DND-41 (cell line): Measurements from ENCODE around the gene FEM1C.

ENCODE experiments used
- EZH2 ChIP-seq: IDR thresholded peaks from 3 replicates; pipeline ENCODE4 v1.6.1; 2012; ENCODE audit warnings: borderline replicate concordance, low read depth, mild to moderate bottlenecking, moderate library complexity, low read length, inconsistent platforms; ENCODE audit not compliant: severe bottlenecking
- TF ChIP-seq, protein P1 (sequence below): IDR thresholded peaks from 2 replicates; pipeline ENCODE4 v1.5.1; 2012; ENCODE audit warnings: borderline replicate concordance, low read length, moderate library complexity, mild to moderate bottlenecking; ENCODE audit not compliant: poor library complexity, severe bottlenecking; ENCODE audit errors: extremely low read depth

DNA sequence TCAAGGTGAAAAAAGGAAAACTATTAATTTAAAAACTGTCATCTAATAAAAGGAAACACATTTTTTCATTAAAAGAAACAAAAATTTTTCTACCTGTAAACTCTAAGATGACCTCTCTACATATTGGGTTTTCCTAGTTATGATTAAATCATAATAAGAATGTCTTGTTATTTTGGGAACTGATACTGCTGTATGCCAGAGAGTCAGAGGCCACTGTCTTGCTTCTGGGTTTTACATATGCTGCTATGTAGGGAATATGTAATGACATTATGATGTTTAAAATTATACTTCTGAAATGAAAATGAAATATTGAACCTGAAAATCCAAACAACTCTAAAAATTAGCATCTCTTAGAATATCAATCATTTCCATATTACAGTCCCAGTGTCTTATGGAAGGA lies 63.7 kb downstream of the FEM1C start:
- TF ChIP-seq, protein P1, sequence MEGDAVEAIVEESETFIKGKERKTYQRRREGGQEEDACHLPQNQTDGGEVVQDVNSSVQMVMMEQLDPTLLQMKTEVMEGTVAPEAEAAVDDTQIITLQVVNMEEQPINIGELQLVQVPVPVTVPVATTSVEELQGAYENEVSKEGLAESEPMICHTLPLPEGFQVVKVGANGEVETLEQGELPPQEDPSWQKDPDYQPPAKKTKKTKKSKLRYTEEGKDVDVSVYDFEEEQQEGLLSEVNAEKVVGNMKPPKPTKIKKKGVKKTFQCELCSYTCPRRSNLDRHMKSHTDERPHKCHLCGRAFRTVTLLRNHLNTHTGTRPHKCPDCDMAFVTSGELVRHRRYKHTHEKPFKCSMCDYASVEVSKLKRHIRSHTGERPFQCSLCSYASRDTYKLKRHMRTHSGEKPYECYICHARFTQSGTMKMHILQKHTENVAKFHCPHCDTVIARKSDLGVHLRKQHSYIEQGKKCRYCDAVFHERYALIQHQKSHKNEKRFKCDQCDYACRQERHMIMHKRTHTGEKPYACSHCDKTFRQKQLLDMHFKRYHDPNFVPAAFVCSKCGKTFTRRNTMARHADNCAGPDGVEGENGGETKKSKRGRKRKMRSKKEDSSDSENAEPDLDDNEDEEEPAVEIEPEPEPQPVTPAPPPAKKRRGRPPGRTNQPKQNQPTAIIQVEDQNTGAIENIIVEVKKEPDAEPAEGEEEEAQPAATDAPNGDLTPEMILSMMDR: no peak
- no peak for TF ChIP-seq EZH2
